ENCODE measurements around the gene OSBP2.

OSBP2 gene

DNA sequence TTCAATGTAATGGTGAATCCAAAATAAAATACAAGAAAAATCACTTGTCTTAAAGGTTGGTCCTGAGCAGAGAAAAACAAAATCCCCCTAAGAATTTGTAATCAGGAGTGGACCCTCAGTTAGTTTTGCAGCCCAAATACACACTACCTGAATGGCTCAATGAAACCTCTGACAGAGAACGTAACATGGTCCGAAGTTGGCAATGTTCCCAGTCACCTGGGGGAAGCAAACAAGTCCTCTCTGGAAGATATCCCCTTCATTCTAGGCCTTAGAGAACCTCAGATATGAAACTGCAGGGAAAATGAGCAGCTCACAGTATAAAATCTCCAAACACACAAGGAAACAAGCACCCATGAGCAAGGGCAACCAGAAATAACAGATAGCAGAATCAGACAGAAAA is 215.7 kb downstream of the OSBP2 start:
- DNase-seq = no peak

DNA sequence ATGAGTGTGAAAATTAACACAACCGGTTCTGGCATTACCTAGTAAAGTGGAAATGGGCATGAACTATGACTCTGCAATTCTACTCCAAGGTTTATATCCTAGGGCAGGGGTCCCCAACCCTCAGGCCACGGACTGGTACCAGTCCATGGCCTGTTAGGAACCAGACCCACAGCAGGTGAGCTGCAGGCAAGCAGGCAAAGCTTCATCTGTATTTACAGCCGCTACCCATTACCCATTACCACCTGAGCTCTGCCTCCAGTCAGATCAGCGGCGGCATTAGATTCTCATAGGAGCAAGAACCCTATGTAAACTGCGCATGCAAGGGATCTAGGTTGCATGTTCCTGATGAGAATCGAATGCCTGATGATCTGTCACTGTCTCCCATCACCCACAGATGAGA is 224.1 kb downstream of the OSBP2 start:
- no peak for DNase-seq

- DNase-seq = no peak
Measured at GRCh38 chr22:30919973-30920372, 225.3 kb downstream of the OSBP2 start.

DNA sequence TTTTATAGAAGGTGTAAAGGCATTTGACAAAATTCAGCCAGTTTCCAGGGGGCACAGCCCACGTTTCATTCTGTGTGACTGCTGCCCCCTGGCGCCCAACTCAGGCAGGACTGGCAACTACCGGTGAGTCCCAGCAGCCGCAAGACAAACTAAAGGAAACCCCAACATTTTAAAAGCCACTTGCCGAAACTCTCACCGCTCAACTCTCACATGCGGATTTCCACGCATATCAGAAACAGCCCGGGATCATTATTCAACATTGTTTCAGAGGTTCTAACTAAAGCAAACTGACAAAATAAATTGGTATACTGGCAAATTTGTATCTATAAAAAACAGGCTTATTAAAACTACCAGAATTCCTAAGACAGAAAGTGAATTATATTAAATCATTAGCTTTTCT is 225.7 kb downstream of the OSBP2 start:
- peak; percentile 86 for DNase-seq

GRCh38 chr22:30921108-30921507 is 226.4 kb downstream of the OSBP2 start:
- no peak for DNase-seq

DNA sequence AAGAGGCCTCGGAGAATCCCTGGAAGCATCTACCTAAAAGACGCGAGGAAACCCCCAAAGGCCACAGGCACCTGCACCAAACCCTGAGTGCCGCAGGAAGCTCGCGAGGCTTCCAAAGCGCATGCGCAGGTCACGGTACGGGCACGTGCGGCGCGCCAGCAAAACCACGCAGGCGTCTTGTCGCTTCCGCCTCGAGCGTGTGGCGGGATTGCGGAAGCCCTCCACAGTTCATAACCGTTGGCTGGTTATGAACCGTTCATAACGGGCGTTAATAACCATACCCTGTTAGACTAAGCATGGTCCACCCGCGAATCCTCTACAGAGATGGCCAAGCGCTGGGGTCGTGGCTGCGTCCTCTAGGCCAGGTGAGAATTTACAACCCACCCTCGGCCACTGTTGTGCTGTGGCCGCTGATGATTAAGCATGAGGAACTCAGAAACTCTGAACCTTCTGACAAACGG is 227.5 kb downstream of the OSBP2 start:
- peak; percentile 78 for DNase-seq

GRCh38 chr22:30923168-30923900 is 228.7 kb downstream of the OSBP2 start:
- no peak for DNase-seq

DNA sequence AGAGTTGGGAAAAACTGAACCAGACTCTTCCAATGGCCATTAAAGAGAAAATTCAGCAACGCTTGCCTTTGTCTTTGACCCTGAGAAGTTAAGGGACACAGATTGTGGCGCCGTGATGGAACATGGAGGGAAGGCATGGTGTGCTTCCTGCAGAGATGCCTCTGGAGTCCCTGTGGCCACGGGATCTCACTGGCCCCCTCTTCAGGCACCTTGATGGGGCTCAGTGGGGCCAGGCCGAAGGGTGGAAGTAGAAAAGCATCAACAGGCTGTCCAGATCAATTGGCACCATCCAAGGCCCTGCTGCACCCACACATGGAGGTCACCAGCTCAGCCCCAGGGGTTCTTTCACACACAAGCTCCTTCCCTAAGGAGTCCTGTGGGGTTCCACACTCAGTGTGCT is 231.0 kb downstream of the OSBP2 start:
- no peak for DNase-seq

GRCh38 chr22:30926706-30927105 is 232.0 kb downstream of the OSBP2 start:
- DNase-seq = no peak

- DNase-seq = no peak
Measured at GRCh38 chr22:30927806-30928205, 233.1 kb downstream of the OSBP2 start.

- DNase-seq = no peak
Measured at GRCh38 chr22:30928401-30928800, 233.7 kb downstream of the OSBP2 start.

DNA sequence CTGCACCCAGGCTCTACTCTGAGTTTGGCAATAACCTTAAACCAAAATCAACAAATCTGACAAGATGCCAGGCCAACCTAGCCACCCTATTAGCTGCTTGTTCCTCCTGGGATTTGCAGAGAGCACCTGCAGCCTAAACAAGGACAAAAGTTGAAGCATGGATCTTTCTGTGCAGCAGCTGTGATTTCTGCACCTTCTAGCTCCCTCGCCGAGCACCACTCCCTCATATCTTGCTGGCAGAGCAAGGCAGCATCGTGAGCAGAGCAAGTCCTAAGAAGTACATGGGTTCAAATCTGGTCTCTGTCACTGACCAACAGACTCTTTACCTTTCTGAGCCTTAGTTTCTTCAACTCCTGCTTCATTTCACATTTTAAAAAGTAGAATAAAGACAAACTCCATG is 235.6 kb downstream of the OSBP2 start:
- no peak for DNase-seq

DNA sequence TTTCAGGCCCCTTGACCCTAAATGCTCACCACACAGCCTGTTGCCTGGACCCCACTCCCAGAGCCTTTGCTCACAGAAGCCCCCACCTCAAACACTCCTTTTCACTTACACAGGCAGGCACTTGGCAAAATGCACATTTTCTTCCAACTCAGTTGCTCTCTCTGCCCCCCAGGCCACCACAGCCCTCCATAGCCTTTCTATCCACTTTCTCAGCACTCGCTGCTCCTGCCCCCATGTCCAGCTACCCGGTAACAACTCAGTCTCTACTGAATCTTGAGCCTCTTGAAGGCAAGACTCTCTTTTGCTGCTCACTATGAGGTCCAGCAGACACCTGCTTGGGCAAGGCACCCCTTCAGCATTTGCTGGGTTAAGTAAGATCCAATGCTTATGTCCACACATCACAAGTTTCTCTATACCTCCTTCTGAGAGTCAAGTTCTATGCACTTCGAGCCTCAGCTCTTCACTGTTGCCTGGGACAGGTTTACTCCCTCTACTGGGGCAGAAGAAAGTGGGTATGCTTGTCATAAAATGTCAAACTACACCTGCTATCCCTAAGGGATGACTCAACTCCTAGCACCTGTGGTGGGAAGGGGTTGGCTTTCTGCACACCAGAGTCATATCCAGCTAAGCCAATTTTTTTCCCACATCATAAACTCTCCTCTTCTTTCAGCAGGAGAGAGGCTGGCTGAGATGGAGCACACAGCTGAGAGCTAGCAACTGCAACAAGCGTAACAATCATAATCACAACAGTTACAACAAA is 237.0 kb downstream of the OSBP2 start:
- DNase-seq = no peak

DNA sequence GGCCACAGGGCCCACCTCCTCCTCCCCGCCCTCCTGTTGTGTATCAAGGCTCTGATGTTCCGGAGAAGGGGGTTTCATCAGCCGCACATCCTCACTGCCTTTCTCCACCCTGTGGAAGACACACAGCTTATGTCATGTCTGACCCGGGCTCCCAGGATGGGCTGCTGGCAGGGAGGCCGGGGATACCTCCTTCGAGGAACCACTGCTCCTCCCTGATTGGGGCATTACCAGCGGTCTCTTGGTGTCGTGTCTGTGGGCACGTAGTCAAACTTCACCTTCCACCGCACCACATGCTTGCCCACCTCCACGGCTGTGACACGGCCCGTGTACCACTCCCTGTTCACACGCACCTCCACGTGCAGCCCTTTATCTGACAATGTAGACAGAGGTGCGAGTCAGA is 238.0 kb downstream of the OSBP2 start:
- DNase-seq = no peak

- no peak for DNase-seq
Measured at GRCh38 chr22:30933457-30933856, 238.8 kb downstream of the OSBP2 start.

GRCh38 chr22:30934053-30934452 is 239.4 kb downstream of the OSBP2 start:
- DNase-seq = no peak

GRCh38 chr22:30940685-30941362 is 246.2 kb downstream of the OSBP2 start:
- peak; percentile 44 for DNase-seq

- peak; percentile 27 for DNase-seq
Measured at GRCh38 chr22:30941363-30941740, 246.7 kb downstream of the OSBP2 start.

- DNase-seq = peak; percentile 53
Measured at GRCh38 chr22:30943368-30943767, 248.7 kb downstream of the OSBP2 start.

- DNase-seq = no peak
Measured at GRCh38 chr22:30944986-30945385, 250.3 kb downstream of the OSBP2 start.

GRCh38 chr22:30945653-30946052 is 251.0 kb downstream of the OSBP2 start:
- no peak for DNase-seq

DNA sequence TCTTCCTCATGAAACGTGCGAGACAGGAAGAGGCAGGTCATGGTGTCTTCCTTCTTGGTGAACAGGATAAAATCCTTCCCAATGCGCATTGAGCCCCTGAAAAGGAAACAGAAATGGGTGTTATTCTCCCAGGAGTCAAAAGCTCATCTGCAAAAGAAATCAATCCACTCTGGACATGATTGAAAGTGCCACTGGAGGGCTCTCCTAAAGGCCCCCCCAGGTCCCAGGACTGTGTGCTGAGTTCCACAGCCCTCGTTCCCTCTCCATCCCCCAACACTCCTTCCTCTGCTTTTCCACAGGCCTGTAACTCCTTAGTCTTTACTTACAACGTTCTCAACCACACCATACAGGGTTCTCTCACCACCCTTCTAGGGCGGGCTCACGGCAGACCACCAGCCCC is 251.7 kb downstream of the OSBP2 start:
- DNase-seq = no peak

- no peak for DNase-seq
Measured at GRCh38 chr22:30947173-30947815, 252.6 kb downstream of the OSBP2 start.

Measured in activated T-cell treated with anti-CD3 and anti-CD28 coated beads, Interleukin-2, amount 50 U/mL, for 1 hour (primary cell).